IMR-90 (cell line): ENCODE measurements around the gene ADRB2. TPM values are rescaled to one million over a fixed set of nuclear protein-coding genes. Genes with fewer than 3 reads are reported as not detected.

Experiments
- ATAC-seq: fragments of 200-7000 bp; cut with Tn5 transposase; 2 replicates; pipeline ENCODE4 v1.9.1; 2020; ENCODE audit warnings: low read depth, mild to moderate bottlenecking, moderate library complexity
- BruUV-seq: library from RNA; stranded (reverse); fragments of 400-500 nt; replicated peaks from 2 replicates; lab custom pipeline; 2021; lab: Mats Ljungman, UMichigan
- CTCF ChIA-PET: fragments of 300-600 bp; formaldehyde crosslinking; extraction: SDS; loops from one replicate; lab custom pipeline; 2021; ENCODE audit warnings: antibody characterized with exemption; lab: Yijun Ruan, JAX
- POLR2A ChIA-PET: fragments of 300-600 bp; sonication (Branson Sonifier 250); formaldehyde crosslinking; loops from one replicate; lab custom pipeline; 2022; ENCODE audit warnings: antibody characterized with exemption; ENCODE audit not compliant: unreplicated experiment; lab: Charles Lee
- DNase-seq: peaks from one replicate; pipeline ENCODE4 v3.0.0; 2013
- H2AFZ ChIP-seq: replicated peaks from 2 replicates; pipeline ENCODE3; 2013; ENCODE audit warnings: low read length, mild to moderate bottlenecking; ENCODE audit not compliant: poor library complexity
- H2AK5ac ChIP-seq: 2 replicates; pipeline ENCODE4 v1.6.1; 2013; ENCODE audit warnings: low read depth, low read length, inconsistent platforms
- H2AK9ac ChIP-seq: replicated peaks from 2 replicates; pipeline ENCODE3; 2013; ENCODE audit warnings: mild to moderate bottlenecking, low read depth, low read length, moderate library complexity; ENCODE audit not compliant: poor library complexity
- H2BK120ac ChIP-seq: 2 replicates; pipeline ENCODE4 v1.6.1; 2013; ENCODE audit warnings: low read depth, low read length, inconsistent platforms
- H2BK15ac ChIP-seq: 3 replicates; pipeline ENCODE4 v1.6.1; 2013; ENCODE audit warnings: low read depth, low read length, inconsistent platforms
- H2BK20ac ChIP-seq: 2 replicates; pipeline ENCODE4 v1.6.1; 2013; ENCODE audit warnings: low read depth, mild to moderate bottlenecking, inconsistent platforms, low read length, moderate library complexity
- H2BK5ac ChIP-seq: 2 replicates; pipeline ENCODE4 v1.6.1; 2013; ENCODE audit warnings: mild to moderate bottlenecking, low read depth, low read length, inconsistent platforms; ENCODE audit not compliant: poor library complexity, severe bottlenecking
- H3K14ac ChIP-seq: replicated peaks from 2 replicates; pipeline ENCODE4 v1.6.1; 2013; ENCODE audit warnings: low read depth, low read length, inconsistent platforms
- H3K18ac ChIP-seq: 2 replicates; pipeline ENCODE4 v1.6.1; 2013; ENCODE audit warnings: low read depth, low read length, control low read depth
- H3K23ac ChIP-seq: 2 replicates; pipeline ENCODE4 v1.6.1; 2013; ENCODE audit warnings: low read depth, low read length, inconsistent platforms
- H3K27ac ChIP-seq: 2 replicates; pipeline ENCODE4 v1.5.1; 2013; ENCODE audit warnings: mild to moderate bottlenecking, control low read depth, low read length; ENCODE audit not compliant: insufficient read depth
- H3K27me3 ChIP-seq: 2 replicates; pipeline ENCODE4 v1.6.1; 2013; ENCODE audit warnings: low read length; ENCODE audit not compliant: control insufficient read depth, insufficient read depth
- H3K36me3 ChIP-seq: 2 replicates; pipeline ENCODE4 v1.6.1; 2013; ENCODE audit warnings: low read length, mixed read lengths; ENCODE audit not compliant: control insufficient read depth, insufficient read depth
- H3K4ac ChIP-seq: 2 replicates; pipeline ENCODE4 v1.6.1; 2013; ENCODE audit warnings: low read depth, low read length, inconsistent platforms
- H3K4me1 ChIP-seq: 2 replicates; pipeline ENCODE4 v1.6.1; 2013; ENCODE audit warnings: low read length, mixed read lengths; ENCODE audit not compliant: control insufficient read depth, insufficient read depth
- H3K4me2 ChIP-seq: 2 replicates; pipeline ENCODE4 v1.6.1; 2013; ENCODE audit warnings: low read depth, mild to moderate bottlenecking, control low read depth, low read length, moderate library complexity
- H3K4me3 ChIP-seq: 2 replicates; pipeline ENCODE4 v1.5.1; 2013; ENCODE audit warnings: low read depth, mild to moderate bottlenecking, control low read depth, low read length, moderate library complexity; ENCODE audit not compliant: insufficient read depth
- H3K56ac ChIP-seq: 2 replicates; pipeline ENCODE4 v1.6.1; 2013; ENCODE audit warnings: low read length, inconsistent platforms; ENCODE audit not compliant: insufficient read depth; ENCODE audit errors: extremely low read depth
- H3K79me1 ChIP-seq, 2 experiments: 2 replicates each; pipeline ENCODE4 v1.6.1; 2013; ENCODE audit warnings: low read length in 2 of 2, inconsistent platforms in 1 of 2, low read depth in 1 of 2
- H3K9ac ChIP-seq: 2 replicates; pipeline ENCODE4 v1.6.1; 2013; ENCODE audit warnings: low read depth, low read length, control low read depth
- H3K9me1 ChIP-seq: 2 replicates; pipeline ENCODE4 v1.6.1; 2013; ENCODE audit warnings: low read length, inconsistent platforms; ENCODE audit not compliant: insufficient read depth
- H3K9me3 ChIP-seq: 2 replicates; pipeline ENCODE4 v1.6.1; 2013; ENCODE audit warnings: low read length; ENCODE audit not compliant: control insufficient read depth, insufficient read depth
- H4K20me1 ChIP-seq: 2 replicates; pipeline ENCODE4 v1.6.1; 2013; ENCODE audit warnings: low read length, inconsistent platforms; ENCODE audit not compliant: insufficient read depth
- H4K5ac ChIP-seq: 2 replicates; pipeline ENCODE4 v1.6.1; 2013; ENCODE audit warnings: mild to moderate bottlenecking, low read depth, low read length, control low read depth
- H4K8ac ChIP-seq, 2 experiments: 2 replicates each; pipeline ENCODE4 v1.6.1; 2013; ENCODE audit warnings: low read depth in 2 of 2, low read length in 2 of 2, control low read depth in 1 of 2, inconsistent platforms in 1 of 2
- H4K91ac ChIP-seq: 2 replicates; pipeline ENCODE4 v1.6.1; 2013; ENCODE audit warnings: low read depth, low read length, inconsistent platforms; ENCODE audit not compliant: insufficient read depth
- BHLHE40 ChIP-seq: fragments of 150-350 bp; IDR thresholded peaks from 2 replicates; pipeline ENCODE4 v1.6.1; 2016; ENCODE audit warnings: mild to moderate bottlenecking, low read depth, low read length
- CHD1 ChIP-seq: IDR thresholded peaks from 2 replicates; pipeline ENCODE4 v1.6.1; 2012; ENCODE audit warnings: low read depth, low read length, improper control_type of control experiment
- NFE2L2 ChIP-seq: fragments of 150-350 bp; IDR thresholded peaks from 2 replicates; pipeline ENCODE4 v1.6.1; 2016; ENCODE audit warnings: low read depth, mild to moderate bottlenecking, low read length
- RAD21 ChIP-seq: IDR thresholded peaks from 2 replicates; pipeline ENCODE4 v1.6.1; 2012; ENCODE audit warnings: low read length, improper control_type of control experiment
- RCOR1 ChIP-seq: IDR thresholded peaks from 2 replicates; pipeline ENCODE4 v1.6.1; 2012; ENCODE audit warnings: mild to moderate bottlenecking, low read length, improper control_type of control experiment; ENCODE audit not compliant: insufficient replicate concordance
- RFX5 ChIP-seq: IDR thresholded peaks from 2 replicates; pipeline ENCODE4 v1.8.0; 2012; ENCODE audit warnings: low read depth, mild to moderate bottlenecking, low read length, moderate library complexity
- WGBS, 2 experiments: methylation state at CpG; one replicate each; pipeline versions ENCODE4 v1.1.5 to v1.1.7; 2013; ENCODE audit warnings: missing lambda C conversion rate in 2 of 2; ENCODE audit not compliant: insufficient read length in 1 of 2; ENCODE audit errors: extremely low coverage in 2 of 2; 5-methylcytosine and 5-hydroxymethylcytosine counted together
- dilution Hi-C: fragments of 300-500 bp; cut with HindIII; formaldehyde crosslinking; loops from one replicate; pipeline ENCODE4 v1.14.3; 2018; ENCODE audit warnings: low sequenced_read_pairs; ENCODE audit not compliant: unreplicated experiment
- in situ Hi-C: fragments of 300-500 bp; cut with MboI; formaldehyde crosslinking; loops from 3 replicates; pipeline ENCODE4 v1.14.3; 2019; ENCODE audit warnings: low sequenced_read_pairs, inconsistent platforms, mixed read lengths
- intact Hi-C: fragments of 100-400 bp; cut with micrococcal nuclease; formaldehyde crosslinking; loops from 2 replicates; pipeline ENCODE4 v1.10.0; 2022
- polyA plus RNA-seq, 3 experiments: library from polyadenylated mRNA; depleted of rRNA; stranded (reverse); fragments of >200 nt; gene quantifications; 2 replicates each; pipeline ENCODE4 v1.2.3, GENCODE V29; 2012; ENCODE audit warnings: low replicate concordance in 1 of 3
- total RNA-seq: library from RNA; depleted of rRNA; stranded (reverse); fragments of >200 nt; gene quantifications from 2 replicates; pipeline ENCODE4 v1.2.3, GENCODE V29; 2012

ADRB2 gene
- total and polyA plus RNA-seq, 2 of the 4 experiments (the other 2 are of a cell fraction) = 1.6 to 3.4 TPM

DNA sequence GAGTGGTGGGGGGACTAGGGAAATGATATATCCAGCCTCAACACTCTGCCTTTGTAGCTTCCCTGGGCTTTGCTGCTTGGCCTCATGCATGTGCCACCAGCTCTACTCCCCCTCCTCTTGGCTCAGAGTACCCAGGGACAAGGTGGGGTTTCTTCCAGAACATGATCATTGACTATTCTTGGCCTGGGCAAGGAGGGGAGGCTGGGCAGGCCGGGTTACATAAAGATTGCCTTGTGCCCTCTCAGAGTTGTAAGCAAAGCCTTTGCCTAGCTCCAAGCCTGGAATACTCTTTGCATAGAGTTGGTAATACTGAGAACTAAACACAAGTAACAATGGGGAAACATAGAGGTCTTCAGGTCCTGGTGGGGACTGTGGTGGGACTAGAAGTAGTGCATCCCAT lies 11.9 kb downstream of the ADRB2 start:
- POLR2A ChIA-PET = no interaction called here
- TF ChIP-seq RAD21 = no peak
- TF ChIP-seq BHLHE40 = no peak
- TF ChIP-seq RFX5 = no peak
- no peak for TF ChIP-seq NFE2L2
- no peak for TF ChIP-seq RCOR1
- TF ChIP-seq CHD1 = no peak
- no peak overlapping the region for H3K27ac ChIP-seq
- H3K9me3 ChIP-seq = no peaks in the 10 kb centered on the region
- H2BK15ac ChIP-seq = no peak overlapping the region
- intact Hi-C loops (no loop called here), in situ Hi-C loops (no loop called here), dilution Hi-C loops (no loop called here)
- no peak overlapping the region for H3K23ac ChIP-seq
- ATAC-seq (no peak), DNase-seq (no peak)
- H2AK5ac ChIP-seq = no peak overlapping the region
- H2BK5ac ChIP-seq = no peak overlapping the region
- H3K27me3 ChIP-seq = no peaks in the 10 kb centered on the region
- H3K14ac ChIP-seq = no peak overlapping the region
- H3K4ac ChIP-seq = no peak overlapping the region
- BruUV-seq = no TSS peak
- H3K9me1 ChIP-seq = peaks cover 7% of the 10 kb centered on the region
- H3K9ac ChIP-seq = no peak overlapping the region
- no peak overlapping the region for H2BK120ac ChIP-seq
- H3K36me3 ChIP-seq = no peaks in the 10 kb centered on the region
- WGBS, 2 experiments = 57% methylated on average over 1 of the region's 1 CpG; no CpG with 5 or more reads in 1 of the 2 experiments
- no peak overlapping the region for H3K4me3 ChIP-seq
- CTCF ChIA-PET = interaction anchor here (0.9 to 1.0 kb wide), 2 partner anchors 10 to 107 kb away, joined by 4 read pairs; no protein-coding TSS in a partner anchor
- no peak overlapping the region for H2AFZ ChIP-seq
- H3K79me1 ChIP-seq = peaks cover 0 to 14% of the 10 kb centered on the region in 2 experiments; a peak in 3 of 4 replicates
- H3K4me1 ChIP-seq = peaks cover 6% of the 10 kb centered on the region; the same call in 1 of the 2 replicates
- no peak overlapping the region for H4K5ac ChIP-seq
- no peak overlapping the region for H4K91ac ChIP-seq
- no peak overlapping the region for H2BK20ac ChIP-seq
- no peaks in the 10 kb centered on the region for H4K20me1 ChIP-seq
- H3K56ac ChIP-seq = no peak overlapping the region
- no peak overlapping the region for H3K18ac ChIP-seq
- H3K4me2 ChIP-seq = no peak overlapping the region
- H2AK9ac ChIP-seq = no peak overlapping the region
- H4K8ac ChIP-seq = no peak overlapping the region
